GM21619 (cell line): ENCODE results near the gene ZBTB7C.

Experiments
- ATAC-seq: cut with Tn5 transposase; IDR thresholded peaks from one replicate; pipeline ENCODE4 v1.9.1; 2021; ENCODE audit not compliant: unreplicated experiment

ZBTB7C gene

GRCh38 chr18:48152549-48152948 lies 256.6 kb downstream of the ZBTB7C start:
- no peak for ATAC-seq

DNA sequence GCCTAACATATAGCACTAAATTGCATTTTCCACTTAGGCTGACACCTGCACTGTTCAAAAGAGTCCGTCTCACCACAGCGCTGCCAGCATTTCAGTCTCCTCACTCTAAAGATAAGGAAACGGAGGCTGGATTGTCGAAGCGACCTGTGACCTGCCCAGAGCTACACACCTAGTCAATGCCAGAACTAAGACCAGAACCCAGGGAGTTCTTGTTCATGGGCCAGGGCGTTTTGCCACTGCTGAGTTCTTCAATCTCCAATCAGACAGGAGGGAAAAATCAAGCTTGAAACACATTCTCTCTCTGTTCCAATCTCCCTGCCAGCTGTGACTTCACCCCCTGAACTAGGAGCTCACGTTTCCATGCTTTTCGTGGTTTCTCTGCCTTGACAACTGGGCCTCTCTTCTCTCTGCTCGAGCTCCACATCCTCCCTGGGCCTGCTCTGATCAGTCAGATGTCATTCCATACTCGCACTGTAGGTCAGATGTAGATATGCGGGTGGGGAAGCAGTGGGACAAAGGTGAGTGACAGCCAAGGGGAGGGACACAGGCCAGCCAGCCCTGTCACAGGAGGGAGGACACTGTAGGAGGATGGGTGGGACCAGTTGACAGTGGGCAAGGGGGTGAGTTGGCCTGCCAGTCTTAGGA lies 257.6 kb downstream of the ZBTB7C start:
- ATAC-seq: no peak

DNA sequence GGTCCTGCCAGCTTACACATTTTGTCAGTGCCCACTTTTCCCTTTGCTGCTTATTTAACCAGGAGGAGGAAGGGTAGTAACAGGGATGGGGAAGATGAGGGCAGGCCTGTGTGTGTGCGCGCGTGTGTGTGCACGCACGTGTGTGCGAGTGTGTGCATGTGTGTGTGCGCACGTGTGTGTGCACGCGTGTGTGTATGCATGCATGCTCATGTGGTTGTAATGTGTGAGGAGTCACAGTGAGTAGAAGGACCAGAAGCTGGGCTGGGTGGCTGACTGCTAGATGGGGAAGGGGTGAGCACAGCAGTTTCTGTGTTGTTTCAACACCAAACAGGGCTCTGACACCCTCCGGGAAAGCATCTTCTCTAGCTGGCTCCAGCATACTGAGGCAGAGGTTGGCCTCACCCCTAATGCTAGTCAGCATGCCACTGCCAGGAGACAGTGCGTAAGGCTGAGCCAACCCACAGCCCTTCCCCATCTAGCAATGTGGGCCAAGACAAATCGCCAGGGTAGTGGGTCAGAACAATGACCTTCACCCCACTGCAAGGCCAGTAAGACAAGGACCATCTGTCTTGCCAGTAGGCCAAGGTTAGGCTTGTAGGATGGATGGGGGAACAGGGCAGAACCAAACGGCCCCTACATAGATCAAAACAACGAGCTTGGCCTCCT lies 260.0 kb downstream of the ZBTB7C start:
- no peak for ATAC-seq

GRCh38 chr18:48142994-48143393 lies 266.2 kb downstream of the ZBTB7C start:
- no peak for ATAC-seq

DNA sequence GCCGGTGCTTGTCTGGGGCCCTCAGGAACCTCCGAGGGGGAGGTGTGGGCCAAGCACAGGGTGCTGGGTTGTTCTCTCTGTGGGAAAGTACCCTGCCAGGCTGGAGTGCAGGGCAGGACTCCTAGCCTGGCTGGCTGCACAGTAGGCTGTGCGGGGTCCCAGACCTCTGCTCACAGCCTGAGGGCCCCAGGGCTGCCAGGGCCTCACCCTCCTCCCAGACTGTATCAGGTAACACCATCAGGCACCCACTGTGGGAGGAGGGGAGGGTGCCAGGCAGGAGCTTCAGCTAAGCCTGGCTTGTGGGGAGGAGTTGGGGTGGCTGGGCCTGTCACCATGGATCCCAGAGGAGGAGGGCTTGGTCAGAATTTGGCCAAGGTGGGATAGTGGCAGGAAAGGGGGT lies 266.8 kb downstream of the ZBTB7C start:
- no peak for ATAC-seq

GRCh38 chr18:48140731-48141130 lies 268.5 kb downstream of the ZBTB7C start:
- no peak for ATAC-seq

DNA sequence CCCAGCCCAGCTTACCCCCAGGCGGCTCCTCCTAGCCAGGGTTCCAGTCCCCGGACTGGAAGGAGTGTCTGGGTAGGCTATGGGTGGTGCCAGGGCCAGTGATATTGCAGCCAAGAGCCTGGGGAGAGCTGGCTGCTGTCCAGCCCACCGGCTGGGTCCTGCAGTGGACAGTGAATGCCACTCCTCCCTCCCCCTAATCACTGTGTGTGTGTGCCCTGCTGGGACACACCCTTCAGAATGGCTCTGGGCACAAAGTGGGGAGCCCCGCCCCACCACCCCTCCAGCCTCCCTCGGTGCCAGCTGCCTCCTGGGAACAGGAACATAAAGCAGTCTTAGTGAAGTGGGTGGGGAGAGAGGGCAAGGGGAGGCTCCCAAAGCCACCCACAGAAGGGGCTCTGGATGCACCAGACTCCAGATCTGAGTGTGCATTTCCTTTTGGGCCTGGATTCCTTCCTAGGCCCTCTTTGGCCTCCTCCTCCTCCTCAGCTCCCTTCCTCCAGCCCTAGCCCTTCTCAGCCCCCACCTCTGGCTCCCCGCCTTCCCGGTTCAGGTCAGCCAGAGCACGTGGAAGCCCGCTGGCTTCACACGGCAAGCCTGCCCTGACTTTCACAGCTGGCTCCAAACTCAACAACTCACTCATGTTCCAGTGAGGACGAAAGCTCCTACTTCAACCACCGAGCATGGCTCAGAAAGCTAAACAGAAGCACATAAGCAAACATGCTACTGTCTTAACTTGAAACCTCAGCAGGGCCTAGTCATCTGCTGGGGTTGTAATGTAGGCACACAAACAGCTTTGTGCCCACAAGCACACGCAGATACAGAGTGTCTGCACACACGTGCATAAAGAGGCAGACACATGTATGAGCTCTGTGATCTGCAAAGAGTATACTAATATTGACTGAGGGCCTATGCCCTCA lies 269.5 kb downstream of the ZBTB7C start:
- no peak for ATAC-seq

DNA sequence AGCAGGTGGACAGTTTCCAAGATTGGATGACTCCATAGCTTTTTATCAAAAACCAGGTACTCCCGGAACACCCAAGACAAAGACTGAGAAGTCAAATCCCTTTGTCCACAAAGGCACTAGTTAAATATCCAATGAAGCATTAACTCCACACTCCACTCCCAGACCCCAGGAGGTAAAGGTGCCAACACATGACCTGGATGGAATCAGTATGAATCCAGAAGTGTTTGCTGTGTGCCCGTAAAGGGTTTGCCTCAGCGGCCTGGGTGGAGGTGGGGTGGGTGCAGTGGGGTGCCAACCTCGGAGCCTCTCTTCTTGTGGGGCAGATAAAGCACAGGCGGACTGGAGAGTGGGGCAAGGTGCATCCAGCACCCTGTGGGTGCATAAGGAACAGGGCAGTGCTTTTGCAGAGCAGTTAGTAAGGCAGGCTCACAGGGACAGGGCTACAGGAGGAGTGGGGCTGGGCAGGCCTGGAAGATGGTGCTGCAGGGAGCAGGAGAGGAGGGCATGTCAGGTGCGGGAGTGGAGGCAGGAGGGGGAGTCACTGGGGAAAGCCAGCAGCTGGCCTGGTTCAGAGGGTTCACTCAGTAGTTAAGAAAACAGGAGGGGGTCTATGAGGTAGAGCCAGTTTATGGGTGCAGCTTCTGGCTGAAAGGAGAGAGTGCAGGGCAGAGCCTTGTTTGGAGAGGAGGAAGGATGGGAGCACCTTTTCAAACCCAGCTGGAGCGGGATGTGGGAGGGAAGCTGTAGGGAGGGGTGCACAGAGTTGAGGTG lies 270.3 kb downstream of the ZBTB7C start:
- ATAC-seq: no peak

GRCh38 chr18:48138210-48138609 lies 271.0 kb downstream of the ZBTB7C start:
- ATAC-seq: no peak

DNA sequence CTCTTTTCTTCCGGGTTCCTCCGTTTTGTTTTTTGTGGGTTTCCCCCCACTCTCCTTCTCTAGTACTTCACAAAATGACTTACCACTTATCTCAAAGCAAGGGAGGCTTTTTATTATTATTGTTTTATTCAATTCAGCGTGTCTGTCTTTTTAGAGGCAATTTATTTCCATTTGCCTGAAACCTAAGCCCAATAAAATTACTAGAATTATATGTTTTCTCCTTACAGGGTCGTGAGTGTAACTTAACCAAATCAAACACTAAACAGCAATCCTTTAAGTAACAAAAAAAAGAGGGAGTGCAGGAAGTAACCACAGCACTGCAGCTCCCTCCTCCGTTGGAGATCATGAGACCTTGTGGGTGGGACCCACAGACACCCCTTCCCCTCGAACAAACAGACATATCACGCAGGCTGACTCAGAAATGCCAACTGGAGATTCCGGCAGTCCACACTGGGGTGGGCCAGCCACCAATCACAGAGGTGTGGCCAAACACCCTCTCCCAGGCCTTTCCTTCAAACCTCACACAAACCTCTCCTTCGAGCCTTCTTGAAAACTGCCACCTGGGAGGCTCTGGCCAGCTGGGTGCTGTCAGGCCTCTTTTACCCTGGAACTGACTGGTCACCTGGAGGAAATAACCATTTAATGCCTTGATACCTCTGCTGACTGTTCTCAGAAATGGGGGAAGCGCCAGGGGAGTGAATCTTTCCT lies 271.7 kb downstream of the ZBTB7C start:
- ATAC-seq: no peak

DNA sequence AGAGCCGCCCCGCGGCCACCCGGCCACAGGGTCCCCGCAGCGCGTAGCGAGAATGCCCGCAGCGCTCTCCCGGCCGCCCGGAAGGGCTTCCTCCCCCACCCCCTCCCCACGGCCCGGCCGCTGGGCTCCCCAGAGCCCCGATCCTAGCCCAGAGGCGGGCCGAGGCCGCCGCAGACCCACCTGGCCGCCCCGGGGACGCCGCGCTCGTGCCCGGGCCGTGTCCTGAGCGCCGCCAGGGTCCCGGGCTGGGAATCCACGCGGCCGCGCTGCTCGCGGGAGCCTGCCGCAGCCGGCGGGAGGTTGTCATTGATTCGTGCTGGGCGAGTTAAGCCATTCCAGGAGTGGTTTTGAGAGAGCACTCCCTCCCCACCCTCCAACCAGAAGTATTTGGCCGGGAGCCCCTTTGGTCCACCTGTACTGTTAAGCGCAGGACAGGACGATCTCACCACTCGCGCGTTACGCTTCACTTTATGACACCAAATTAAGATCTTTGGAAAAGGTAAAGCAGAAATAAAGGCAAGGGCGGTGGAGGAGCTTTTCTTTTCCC lies 272.3 kb downstream of the ZBTB7C start:
- ATAC-seq: no peak

- ATAC-seq: no peak
Measured at GRCh38 chr18:48136051-48136826, 272.9 kb downstream of the ZBTB7C start.

DNA sequence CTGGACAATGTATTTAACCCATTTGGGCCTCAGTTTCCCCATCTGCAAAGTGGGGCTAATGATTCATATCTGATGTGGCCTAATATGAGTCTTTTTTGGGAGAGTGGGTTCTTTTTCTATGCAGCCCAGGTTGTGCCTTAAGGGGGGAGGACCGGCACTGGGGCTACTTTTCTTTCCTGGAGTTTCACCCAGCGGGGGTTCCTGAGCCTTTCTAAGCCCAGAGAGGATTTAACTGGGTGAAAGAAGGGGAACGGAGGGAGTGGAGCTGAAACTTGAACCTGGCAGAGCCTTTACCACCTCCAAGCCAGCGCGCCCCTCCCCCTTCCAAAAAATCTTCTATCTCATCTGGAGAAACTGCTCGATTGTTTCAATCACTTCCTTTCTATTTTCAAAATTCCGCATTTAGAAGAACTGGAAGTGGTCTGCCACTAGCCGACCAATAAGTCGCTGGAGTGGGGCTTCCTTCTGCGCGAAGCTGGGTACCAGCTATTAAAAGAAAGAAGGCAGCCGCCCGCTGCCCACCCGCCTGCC lies 273.7 kb downstream of the ZBTB7C start:
- ATAC-seq: no peak

- no peak for ATAC-seq
Measured at GRCh38 chr18:48134609-48135008, 274.6 kb downstream of the ZBTB7C start.

GRCh38 chr18:48133671-48134251 lies 275.4 kb downstream of the ZBTB7C start:
- no peak for ATAC-seq

DNA sequence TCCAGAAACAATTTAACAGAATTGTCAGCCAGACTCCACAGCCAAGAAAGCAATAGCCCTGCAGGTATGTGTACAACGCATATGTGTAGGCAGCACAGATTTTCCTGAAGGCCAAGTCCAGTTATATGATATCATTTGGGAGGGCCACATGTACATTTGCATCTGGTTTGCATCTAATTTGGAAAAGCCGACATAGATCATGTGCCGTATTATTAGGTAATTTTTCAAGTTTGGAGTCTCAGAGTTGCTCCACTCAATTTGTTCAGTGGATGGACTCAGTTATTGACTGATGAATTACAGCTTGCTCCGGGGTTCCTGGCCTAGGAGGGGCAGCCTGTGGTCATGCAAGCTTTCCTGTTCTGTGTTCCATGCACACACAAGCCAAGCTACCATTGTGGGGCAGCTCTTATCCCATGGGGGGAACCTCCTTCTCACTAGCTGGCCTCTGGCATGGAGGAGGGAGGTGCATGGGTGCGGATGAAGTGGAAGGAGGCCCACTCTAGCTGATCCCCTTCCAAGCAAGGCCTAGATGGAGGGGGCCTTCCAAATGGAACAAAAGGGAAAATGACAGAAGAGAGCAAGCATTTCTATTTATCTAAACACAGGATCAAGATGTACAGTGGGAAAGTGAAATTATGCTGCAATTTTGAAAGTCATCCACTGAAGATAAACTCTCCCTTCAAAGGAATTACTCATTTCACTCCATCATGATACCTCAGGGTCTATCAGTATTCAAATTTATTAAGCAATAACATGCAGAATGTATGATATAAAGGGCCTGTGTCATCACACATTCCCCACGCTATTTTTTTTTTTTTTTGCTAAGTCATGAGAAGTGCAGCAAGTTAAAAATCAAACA lies 276.2 kb downstream of the ZBTB7C start:
- ATAC-seq: no peak

DNA sequence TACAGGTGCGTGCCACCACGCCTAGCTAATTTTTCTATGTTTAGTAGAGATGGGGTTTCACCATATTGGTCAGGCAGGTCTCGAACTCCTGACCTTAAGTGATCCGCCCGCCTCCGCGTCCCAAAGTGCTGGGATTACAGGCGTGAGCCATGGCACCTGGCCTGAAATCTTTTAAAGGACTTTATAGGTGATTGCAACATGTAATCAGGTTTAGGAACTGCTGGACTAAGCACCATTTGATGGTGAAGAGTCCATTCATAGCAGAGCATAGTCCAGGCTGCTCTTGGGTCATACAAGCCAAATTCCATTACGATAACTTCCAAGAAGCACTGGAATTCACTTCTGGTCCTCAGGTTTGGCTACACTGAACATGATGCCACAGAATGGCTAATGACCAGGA lies 278.1 kb downstream of the ZBTB7C start:
- no peak for ATAC-seq

DNA sequence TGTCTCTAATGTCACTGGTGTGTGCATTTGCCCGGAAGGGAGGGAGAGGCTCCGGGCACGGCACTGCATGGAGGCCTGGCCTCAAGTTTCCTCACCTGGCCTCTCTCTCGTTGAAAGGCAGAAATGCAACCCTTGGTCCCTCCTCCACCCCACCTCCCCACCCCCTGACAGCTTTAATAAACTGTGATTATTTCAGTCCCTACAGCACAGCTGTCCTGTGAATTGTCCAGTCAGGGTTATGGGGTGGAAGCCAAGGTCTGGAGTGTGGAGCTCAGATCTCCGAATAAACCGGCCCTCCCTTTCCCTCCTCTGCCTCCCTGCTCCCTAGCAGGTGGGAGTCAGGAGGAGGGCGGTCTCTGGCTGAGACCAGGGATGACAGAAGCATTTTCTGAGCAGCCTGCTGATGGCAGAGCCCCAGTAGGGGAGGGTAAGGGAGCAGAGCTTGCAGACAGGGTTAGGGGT lies 279.5 kb downstream of the ZBTB7C start:
- ATAC-seq: no peak
